HG02870 (cell line): ENCODE results near the gene GDF15.

Experiments used
- ATAC-seq: cut with Tn5 transposase; IDR thresholded peaks from one replicate; pipeline ENCODE4 v1.9.1; 2021; ENCODE audit warnings: mild to moderate bottlenecking, moderate library complexity; ENCODE audit not compliant: unreplicated experiment

The GDF15 gene

DNA sequence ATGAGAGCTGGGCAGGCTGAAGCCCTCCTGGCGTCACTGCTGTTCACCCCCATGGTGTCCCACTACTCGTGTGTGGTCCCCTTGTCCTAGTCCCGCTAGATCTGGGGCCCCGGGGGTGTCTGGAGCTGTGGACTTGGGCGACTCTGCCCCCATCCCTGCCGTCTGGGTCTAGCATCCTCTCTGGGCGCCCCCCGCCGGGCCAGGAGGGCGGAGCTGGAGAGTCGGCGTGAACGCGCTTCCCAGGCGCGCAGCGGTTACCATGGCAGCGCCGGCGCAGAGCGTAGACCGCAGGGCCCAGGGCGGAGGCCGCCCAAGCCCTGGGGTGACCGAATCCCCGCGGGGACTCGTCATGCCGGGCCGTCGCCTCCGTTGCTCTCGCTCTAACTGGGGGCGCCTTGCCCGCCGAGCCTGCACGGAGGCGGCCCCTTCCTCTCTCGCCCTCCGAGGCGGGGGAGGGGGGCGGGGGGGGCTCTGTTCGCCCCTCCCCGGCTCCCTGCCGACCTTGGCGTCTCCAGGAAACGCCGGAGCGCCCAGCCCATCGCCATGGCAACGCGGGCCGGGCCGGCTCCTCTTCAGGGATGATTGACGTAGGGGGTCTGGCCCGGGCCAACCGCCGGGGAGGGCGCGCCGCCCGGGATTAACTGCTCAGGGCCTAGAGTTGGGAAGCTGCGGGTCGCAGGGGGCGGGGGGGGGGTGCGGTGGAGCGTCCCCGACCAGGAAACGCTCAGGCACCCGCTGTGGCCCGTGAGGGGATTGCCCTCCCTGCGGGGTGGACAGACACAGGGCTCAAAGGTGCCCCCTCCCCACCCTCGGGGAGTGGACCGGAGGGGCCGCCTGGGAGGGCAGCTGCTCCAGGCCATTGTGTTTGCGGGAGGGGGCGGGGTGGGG is 43.1 kb downstream of the GDF15 start:
- peak; percentile 56 for ATAC-seq

DNA sequence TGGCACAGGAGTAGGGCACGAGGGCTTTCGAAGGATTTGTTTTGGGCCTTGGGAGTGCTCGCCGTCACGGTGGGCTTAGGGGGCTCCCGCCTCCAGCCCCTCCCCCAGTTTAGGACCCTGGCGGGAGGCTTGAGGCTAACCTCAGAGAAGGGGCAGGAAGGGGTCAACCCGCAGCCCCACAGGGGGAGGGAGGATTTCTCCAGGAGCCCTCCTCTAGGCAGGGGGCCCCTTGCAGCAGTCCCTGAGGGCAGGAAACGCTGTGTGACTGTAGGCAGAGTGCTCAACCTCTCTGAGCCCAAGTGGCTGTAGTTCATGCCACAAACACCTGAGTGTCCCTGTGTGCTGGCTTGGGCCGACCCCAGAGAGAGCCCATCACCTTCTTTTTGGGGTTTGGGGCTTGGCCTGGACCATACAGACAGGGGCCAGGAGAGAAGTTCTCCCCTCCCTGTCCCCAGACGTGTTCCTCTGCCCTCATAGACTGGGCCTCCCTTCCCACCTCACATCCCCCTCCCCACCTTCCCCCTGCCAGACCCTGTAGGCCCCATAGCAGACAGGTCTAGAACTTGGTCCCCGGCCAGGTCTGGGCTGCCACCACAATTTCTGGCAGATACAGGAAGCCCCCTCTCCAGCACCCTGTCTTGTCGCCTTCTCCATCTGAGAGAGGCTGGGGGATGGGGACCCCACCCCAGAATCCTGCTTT is 43.9 kb downstream of the GDF15 start:
- no peak for ATAC-seq

DNA sequence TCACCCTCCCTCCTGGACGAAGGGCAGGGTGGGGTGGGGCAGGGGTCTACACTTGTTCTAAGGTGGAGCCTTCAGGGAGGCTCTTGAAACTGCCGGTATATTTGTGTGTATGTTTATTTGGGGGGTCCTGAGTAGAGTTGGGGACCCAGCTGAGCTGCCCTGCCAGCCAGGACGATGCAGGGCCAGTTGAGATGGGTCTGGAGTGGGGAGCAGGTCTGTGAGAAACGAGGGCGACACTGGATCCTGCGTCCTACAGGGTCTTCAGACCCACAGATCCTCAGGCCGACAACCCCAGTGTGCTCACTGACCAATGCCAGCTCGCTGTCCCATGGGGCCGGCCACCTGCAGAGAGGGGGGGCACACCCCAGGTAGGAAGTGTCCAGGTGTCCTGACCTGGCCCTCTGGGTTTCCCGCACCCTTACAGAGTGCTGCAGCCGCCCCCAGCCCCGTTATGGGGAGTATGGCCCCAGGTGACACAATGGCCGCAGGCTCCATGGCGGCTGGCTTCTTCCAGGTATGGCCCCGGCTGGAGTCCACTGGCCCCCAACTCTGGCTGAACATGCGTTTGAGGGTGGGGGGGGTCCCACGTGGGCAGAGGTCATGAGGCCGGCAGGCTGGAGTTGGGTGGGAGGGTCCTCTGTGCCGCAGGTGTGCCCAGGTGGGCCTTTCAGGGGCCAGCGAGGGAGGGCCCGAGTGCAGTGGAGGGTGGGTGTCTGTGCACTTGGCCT is 44.6 kb downstream of the GDF15 start:
- no peak for ATAC-seq

DNA sequence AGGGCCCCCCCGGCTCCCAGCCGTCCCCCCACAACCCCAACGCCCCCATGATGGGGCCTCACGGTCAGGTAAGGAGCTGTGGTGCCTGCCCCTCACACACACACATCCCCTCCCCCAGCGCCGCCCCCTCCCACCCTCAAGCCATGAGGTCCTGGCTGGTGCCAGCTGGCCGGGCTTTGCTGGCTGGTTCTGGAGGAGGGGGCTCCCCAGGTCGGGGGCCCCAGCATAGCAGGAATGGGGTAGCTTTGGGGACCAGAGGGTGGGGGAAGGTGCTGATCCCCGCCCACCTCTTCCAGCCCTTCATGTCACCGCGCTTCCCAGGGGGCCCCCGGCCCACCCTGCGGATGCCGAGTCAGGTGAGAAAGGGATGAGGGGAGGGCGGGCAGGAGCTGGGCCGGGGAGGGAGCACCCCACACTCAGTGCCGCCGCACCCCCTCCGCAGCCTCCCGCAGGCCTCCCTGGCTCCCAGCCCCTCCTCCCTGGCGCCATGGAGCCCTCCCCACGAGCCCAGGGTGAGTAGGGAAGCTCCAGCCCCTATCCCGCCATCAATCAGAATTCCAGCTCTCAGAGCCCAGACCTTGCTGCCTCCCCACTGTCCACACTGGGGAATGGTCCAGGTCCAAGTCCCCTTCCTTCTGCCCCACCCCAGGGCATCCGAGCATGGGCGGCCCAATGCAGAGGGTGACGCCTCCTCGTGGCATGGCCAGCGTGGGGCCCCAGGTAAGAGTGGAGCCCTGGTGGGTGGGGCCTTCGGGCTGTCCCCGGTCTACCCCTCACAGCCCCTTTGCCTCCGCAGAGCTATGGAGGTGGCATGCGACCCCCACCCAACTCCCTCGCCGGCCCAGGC is 45.6 kb downstream of the GDF15 start:
- no peak for ATAC-seq

DNA sequence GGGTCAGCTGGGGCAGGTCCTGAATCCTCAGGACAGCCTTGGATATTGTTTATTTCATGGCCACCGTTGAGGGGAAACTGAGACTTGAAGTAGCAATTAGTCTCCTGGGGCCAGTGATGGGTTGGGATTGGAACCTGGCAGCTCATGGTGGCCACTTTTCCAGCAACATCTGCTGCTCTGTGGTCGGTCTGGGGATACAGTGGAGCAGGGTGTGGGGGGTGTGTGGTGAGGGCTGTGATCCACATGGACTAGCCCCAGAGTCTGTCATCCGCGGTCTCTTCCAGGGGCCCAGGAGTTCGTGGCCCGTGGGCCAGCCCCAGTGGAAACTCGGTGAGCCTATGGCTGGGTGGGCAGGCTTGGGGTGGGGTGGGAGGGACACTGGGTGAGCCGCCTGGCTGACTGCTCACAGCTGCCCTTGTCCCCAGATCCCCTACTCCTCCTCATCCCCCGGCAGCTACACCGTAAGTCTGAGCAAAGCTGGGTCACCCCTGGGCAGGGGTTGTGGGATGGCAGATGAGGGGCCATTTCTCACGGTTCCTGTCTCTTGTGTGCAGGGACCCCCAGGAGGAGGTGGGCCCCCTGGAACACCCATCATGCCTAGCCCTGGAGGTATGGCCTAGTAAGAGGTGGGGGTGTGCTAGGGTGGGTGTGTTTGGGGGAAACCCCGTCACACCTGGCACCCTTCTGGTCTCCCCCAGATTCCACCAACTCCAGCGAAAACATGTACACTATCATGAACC is 46.5 kb downstream of the GDF15 start:
- ATAC-seq = no peak

DNA sequence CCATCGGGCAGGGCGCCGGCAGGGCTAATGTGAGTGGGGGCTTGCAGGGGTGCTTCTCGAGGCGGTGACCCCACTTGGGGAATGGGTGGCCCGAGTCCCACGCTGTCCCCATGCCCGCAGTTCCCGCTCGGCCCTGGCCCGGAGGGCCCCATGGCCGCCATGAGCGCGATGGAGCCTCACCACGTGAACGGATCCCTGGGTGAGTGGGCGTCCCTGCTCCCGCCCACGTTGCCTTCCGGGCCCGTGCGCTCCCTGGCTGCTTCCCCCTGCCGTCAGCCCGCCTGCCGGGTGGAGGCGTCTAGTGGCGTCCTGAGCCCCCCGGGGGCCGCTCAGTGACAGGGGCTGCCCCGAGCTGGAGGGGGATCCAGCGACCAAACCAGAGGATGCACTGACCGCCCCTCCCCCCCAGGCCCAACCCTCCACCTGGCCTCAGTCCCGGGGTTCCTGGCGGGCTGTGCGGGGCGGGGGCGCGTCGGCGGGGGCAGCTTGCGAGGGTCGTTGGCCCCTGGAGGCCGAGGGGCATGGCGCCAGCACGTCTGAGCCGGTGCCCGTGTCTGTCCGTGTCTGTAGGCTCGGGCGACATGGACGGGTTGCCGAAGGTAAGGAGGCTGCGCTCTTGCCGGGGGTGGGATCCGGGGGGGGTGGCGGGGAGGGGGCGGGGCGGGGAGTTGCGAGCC is 47.2 kb downstream of the GDF15 start:
- ATAC-seq = no peak

DNA sequence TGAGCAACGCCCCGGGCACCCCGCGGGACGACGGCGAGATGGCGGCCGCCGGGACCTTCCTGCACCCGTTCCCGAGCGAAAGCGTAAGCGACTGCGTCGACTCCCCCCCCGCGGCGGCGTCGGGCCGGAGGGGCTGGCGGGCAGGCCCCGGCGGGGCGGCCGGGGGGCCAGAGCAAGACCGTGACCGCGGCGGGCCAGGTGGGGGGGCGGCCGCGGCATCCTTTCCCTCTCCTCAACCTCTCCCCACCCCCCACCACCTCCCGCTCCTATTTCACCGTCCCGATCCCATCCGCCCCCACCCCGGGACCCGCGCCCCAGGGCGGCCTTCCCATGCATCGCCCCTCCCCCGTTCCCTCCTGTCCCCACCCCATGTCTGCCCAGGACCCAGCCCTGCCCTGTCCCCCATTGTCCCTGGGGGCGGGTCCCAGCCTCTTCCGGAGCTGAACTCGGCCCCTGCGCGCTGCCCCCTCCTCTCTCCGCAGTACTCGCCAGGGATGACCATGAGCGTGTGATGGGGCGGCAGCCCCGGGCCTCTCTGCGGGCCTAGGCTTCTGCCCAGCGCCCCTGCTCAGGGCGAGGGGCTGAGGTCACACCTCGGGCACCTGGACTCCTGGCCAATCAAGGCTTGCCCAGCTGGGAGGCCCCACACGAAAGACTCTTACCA is 47.9 kb downstream of the GDF15 start:
- ATAC-seq = no peak

DNA sequence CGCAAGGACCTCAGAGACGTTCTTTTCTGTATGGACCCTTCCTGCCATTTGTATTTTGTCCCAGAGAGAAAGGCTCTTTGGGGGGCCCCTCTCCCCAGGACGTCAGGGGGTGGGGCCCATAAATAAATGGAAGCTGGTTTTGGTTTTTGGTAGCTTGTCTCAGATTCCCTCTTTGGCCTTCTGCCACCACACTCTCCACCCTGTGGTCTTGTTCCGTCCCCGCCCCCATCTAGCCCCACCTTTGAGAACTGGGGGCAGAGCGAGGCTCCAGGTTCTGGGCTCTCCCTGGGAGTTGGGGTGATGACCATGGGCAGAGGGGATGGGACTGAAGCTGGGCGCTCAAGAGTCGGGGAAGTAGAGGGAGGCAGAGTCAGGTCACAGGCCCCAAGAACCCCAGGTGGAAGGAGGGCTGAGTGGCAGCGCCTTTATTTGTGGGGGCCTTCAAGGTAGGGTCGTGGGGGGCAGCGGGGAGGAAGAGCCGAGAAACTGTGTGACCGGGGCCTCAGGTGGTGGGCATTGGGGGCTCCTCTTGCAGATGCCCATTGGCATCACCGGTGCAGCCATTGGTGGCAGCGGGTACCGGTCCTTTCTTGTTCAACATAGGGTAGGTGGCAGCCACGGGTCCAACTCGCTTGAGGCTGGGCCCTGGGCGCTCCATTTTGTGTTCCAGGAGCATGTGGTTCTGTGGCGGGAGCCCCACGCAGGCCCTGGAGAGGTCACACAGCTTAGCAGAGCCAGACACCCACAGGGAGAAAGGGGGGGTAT is 48.6 kb downstream of the GDF15 start:
- ATAC-seq = no peak

DNA sequence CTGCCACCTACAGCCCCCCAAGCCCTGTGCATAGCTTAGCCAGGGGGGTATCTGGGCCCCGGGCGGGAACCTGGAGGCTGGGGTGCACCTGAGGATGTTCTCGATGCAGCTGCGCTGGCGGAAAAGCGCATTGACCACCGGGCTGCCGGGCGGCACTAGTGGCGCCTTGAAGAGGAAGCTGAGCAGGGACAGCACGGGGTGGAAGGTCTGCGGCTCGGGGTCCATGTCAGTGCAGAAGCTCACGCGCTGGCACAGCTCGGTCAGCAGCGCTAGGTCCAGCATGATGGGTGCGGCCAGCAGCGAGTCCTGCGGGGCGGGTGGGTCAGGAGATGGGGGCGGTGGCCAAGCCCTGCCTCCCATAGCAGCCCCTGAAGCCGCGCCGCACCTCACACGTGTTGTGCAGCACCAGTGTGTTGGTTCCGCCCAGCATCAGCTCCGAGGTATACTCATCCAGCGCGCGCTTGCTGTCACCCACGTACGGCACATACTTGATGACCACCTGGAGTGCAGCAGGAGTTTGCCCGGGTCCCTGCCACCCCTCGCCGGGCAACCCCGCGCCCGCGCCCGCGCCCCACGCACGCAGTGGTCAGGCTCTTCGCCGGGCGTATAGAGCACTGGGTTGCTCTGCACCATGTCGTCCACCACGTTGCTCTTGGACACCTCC is 49.4 kb downstream of the GDF15 start:
- ATAC-seq = no peak

DNA sequence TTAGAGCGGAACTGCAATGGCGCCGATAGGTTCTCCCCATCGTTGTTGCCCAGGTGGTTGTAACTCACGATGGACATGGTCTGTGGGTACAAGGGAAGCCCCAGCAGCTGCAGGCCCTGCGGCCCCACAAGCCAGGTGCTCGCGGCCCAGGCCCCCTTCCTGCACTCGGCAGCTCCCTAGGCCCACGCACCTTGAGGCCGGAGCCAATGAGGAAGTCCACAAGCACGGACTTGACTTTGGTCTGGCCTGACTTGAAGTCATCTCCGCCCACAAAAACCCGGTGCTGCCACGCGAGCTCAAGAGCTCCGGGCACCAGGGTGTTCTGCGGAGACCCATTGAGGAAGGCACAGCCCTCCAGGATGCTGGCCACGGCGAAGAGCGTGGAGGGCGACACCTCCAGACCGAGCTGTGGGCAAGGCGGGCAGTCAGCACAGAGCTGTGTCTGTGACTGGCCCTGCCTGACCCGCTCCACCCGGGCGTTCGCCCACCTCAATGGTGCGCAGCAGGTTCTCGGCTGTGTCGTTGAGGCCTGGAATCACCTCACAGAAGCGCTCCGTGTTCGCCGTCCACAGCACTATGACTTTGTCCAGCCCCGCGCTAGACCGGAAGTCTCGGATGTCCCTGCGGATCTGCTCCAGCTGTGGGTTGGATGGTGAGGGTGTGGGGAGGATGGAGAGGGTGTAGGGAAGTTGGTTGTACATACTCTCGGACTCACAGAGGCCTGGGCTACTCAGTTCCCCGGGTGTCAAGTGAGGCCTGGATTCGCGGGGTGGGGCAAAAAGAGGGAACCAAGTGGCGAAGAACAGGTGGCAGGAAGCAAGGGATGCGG is 50.1 kb downstream of the GDF15 start:
- no peak for ATAC-seq

DNA sequence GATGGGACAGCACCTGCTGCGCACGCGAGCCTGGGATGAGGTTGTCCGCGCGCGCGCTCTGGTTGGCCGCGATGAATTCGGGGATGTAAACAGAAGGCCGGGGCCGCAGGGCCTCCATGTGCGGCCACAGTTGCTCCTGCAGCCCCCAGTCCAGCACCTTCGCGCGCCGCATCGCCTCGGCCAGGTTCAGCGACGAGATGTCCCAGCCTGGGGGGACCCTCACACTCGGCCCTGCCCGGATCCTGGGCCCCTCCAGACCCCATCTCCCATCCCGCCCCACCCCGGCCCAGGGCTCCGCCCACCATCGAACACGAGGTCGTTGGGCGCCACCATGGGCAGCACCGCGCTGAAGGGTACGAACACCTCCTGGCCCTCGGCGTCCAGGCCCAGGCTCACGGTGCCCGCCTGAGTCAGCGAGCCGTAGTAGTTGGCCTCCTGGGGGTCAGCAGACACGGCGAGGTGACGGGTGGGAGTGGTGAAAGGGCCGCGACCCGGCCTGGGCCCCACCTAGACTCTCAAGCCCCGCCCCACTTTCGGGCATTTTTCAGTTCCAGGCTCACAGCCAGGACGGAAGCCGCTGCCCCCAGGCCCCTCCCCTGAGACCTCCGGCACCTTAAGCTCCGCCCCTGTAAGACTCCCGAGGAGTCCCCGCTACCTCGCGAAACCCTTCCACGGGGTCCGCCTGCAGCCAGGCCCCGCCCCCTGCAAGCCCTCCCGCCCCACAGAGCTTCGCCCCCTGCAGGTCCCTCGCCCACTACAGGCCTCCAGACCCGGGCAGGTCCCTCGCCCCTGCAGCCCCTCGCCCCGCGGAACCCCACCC is 50.9 kb downstream of the GDF15 start:
- ATAC-seq = peak; percentile 48

DNA sequence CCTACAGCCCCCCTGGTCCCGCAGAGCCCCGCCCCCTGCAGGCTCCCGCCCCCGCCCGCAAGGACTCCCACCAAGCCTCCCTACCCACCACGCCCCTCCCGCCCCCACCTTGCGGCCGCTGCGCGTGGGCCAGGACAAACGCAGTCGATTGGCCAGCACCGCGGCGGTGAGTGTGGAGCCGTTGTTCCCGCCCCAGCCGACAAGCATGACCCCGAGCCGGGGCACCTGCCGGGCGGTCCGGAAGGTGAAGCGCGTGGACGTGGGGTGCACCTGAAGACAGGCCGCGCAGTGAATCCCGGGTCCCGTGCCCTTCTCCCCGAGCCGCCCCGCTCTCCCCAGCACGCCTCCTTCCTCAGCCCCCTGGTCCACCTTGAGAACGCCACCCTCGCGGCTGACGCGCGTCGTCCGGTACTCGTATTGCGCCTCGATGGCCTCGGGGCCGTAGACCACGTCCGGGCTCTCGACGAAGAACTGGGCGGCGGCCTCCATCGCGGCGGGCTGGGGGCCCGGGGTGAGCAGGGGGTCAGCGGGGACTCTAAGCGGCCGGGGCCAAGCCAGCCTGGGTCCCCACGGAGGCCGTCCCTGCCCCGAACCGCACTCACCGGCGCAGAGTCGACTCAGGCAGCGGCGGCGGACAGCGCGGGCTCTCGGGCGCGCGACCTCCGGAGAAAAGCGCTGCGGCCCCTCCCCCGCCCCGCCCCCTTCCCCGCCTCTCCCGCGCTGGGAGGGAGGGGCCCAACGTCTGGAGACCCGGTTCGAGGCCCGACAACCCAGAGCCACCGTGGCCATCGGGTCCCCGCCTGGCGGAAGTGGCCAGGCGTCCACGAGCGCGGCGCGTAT is 51.8 kb downstream of the GDF15 start, which contains the start of gene ISYNA1:
ISYNA1 (minus strand) TSS at position 643 of the 840 bp plus-strand sequence; CDS start at position 489, 154 bp downstream.
- ATAC-seq = no peak

DNA sequence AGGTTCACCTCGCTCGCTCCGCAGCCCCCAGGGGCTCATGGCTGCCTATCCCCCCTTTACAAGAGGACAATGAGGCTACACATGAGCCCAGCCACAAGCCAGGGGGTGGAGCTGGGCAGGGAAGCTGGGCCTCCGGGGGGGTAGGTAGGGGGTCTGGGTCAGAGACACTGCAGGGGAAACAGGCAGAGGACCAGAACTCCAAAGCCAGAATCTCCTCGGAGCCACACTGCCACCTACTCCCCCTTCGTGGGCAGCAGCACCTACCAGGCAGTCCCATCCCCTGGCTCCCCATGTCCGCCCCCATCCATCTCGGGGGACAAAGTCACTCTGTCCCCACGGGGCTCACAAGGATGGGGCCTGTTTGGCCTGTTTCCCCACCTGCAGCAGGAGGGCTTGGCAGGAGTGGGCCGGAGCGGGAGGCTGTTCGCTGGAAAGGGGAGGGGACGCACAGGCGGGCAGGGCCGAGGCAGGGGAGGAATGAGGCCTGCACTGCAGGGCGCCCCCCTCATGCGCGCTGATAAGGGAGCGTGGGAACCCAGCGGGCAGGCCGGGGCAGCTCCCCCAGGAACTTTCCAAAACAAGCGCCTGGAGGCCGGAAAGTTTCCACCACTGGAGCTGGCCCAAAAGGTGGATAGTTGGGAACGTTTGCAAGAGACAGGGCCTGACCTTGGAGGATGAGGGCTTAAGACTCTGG is 52.5 kb downstream of the GDF15 start:
- ATAC-seq = no peak
